Activated naive CD4-positive, alpha-beta T cell treated with anti-CD3 and anti-CD28 coated beads, Interleukin-2, amount 10 ng/mL, durations not matched to agents 7 days and 5 days (primary cell): ENCODE measurements around the gene VMA21.

Source experiments
- CTCF ChIA-PET: fragments of 350-600 bp; sonication (Branson Sonifier 250); formaldehyde crosslinking; loops from one replicate; lab custom pipeline; 2021; ENCODE audit warnings: antibody characterized with exemption; lab: Charles Lee
- DNase-seq: peaks from one replicate; pipeline ENCODE4 v3.0.0-alpha.2; 2020
- H3K27ac Mint-ChIP-seq: one replicate; pipeline ENCODE4 v1.8.0; 2021; ENCODE audit warnings: mild to moderate bottlenecking, moderate library complexity, mixed read lengths
- H3K27me3 Mint-ChIP-seq: one replicate; pipeline ENCODE4 v1.8.0; 2021; ENCODE audit warnings: mild to moderate bottlenecking, mixed read lengths
- H3K36me3 Mint-ChIP-seq: one replicate; pipeline ENCODE4 v1.8.0; 2021; ENCODE audit warnings: mixed read lengths
- H3K4me1 Mint-ChIP-seq: one replicate; pipeline ENCODE4 v1.8.0; 2021; ENCODE audit warnings: mixed read lengths
- H3K4me3 Mint-ChIP-seq: one replicate; pipeline ENCODE4 v1.8.0; 2021; ENCODE audit warnings: mild to moderate bottlenecking, moderate library complexity, mixed read lengths
- H3K9me3 Mint-ChIP-seq: one replicate; pipeline ENCODE4 v1.8.0; 2021; ENCODE audit warnings: mixed read lengths

VMA21 gene

GRCh38 chrX:151396825-151397740, at the start of gene VMA21:
VMA21 (plus strand) TSS chrX:151397206; CDS start chrX:151397309, 103 bp downstream.
- Mint-ChIP-seq H3K36me3 (peaks cover 9% of the 10 kb centered on the region), H3K27ac (peak within 1 kb of the TSS; percentile 95), H3K9me3 (no peaks in the 10 kb centered on the region), H3K4me1 (peaks cover 70% of the 10 kb centered on the region), H3K27me3 (no peaks in the 10 kb centered on the region), H3K4me3 (peak within 1 kb of the TSS; percentile 89)
- CTCF ChIA-PET: no interaction called here
- DNase-seq: peak; percentile 84

- Mint-ChIP-seq H3K9me3 (no peaks in the 10 kb centered on the region), H3K4me1 (no peaks in the 10 kb centered on the region), H3K27me3 (peaks cover 21% of the 10 kb centered on the region), H3K36me3 (no peaks in the 10 kb centered on the region), H3K27ac (no peak overlapping the region), H3K4me3 (no peak overlapping the region)
- CTCF ChIA-PET: interaction anchor here (1.7 kb wide), 1 partner anchor 16 kb away, joined by 6 read pairs; no protein-coding TSS in a partner anchor
- DNase-seq: no peak
Measured at GRCh38 chrX:151359341-151359740, 37.7 kb upstream of the VMA21 start.

- no peak overlapping the region for H3K27ac Mint-ChIP-seq
- DNase-seq: peak; percentile 51
Measured at GRCh38 chrX:151359931-151360871, 36.8 kb upstream of the VMA21 start.

GRCh38 chrX:151363316-151363715, 33.7 kb upstream of the VMA21 start:
- no peak overlapping the region for H3K4me3 Mint-ChIP-seq
- DNase-seq: no peak
- no peaks in the 10 kb centered on the region for H3K9me3 Mint-ChIP-seq
- CTCF ChIA-PET: no interaction called here
- no peak overlapping the region for H3K27ac Mint-ChIP-seq
- H3K36me3 Mint-ChIP-seq: no peaks in the 10 kb centered on the region
- peaks cover 16% of the 10 kb centered on the region for H3K27me3 Mint-ChIP-seq
- no peaks in the 10 kb centered on the region for H3K4me1 Mint-ChIP-seq

More at GRCh38 chrX:151359931-151360871, 36.8 kb upstream of the VMA21 start:
- H3K4me3 Mint-ChIP-seq: no peak overlapping the region
- no peaks in the 10 kb centered on the region for H3K9me3 Mint-ChIP-seq
- no peaks in the 10 kb centered on the region for H3K36me3 Mint-ChIP-seq
- CTCF ChIA-PET: interaction anchor here (0.6 to 1.7 kb wide), 5 partner anchors 17 to 165 kb away, joined by 3 to 6 read pairs (median 3); no protein-coding TSS in a partner anchor
- H3K27me3 Mint-ChIP-seq: peaks cover 21% of the 10 kb centered on the region
- no peaks in the 10 kb centered on the region for H3K4me1 Mint-ChIP-seq

GRCh38 chrX:151365579-151365978, 31.4 kb upstream of the VMA21 start:
- no peak for DNase-seq
- Mint-ChIP-seq H3K27me3 (peaks cover 6% of the 10 kb centered on the region), H3K4me3 (no peak overlapping the region), H3K9me3 (no peaks in the 10 kb centered on the region), H3K4me1 (no peaks in the 10 kb centered on the region), H3K27ac (no peak overlapping the region), H3K36me3 (no peaks in the 10 kb centered on the region)
- CTCF ChIA-PET: no interaction called here

- peaks cover 16% of the 10 kb centered on the region for H3K27me3 Mint-ChIP-seq
- no peaks in the 10 kb centered on the region for H3K9me3 Mint-ChIP-seq
- H3K27ac Mint-ChIP-seq: no peak overlapping the region
- CTCF ChIA-PET: no interaction called here
- H3K36me3 Mint-ChIP-seq: no peaks in the 10 kb centered on the region
- peak; percentile 28 for DNase-seq
- no peaks in the 10 kb centered on the region for H3K4me1 Mint-ChIP-seq
- H3K4me3 Mint-ChIP-seq: no peak overlapping the region
Measured at GRCh38 chrX:151370906-151371305, 26.1 kb upstream of the VMA21 start.

GRCh38 chrX:151384807-151385206, 12.2 kb upstream of the VMA21 start:
- CTCF ChIA-PET: no interaction called here
- H3K27me3 Mint-ChIP-seq: peaks cover 4% of the 10 kb centered on the region
- H3K36me3 Mint-ChIP-seq: no peaks in the 10 kb centered on the region
- no peak overlapping the region for H3K4me3 Mint-ChIP-seq
- no peak for DNase-seq
- no peak overlapping the region for H3K27ac Mint-ChIP-seq
- H3K4me1 Mint-ChIP-seq: peaks cover 8% of the 10 kb centered on the region
- H3K9me3 Mint-ChIP-seq: no peaks in the 10 kb centered on the region

GRCh38 chrX:151386838-151387459, 10.1 kb upstream of the VMA21 start:
- Mint-ChIP-seq H3K9me3 (no peaks in the 10 kb centered on the region), H3K4me1 (peaks cover 11% of the 10 kb centered on the region), H3K36me3 (no peaks in the 10 kb centered on the region), H3K27me3 (peaks cover 4% of the 10 kb centered on the region), H3K4me3 (no peak overlapping the region), H3K27ac (no peak overlapping the region)
- CTCF ChIA-PET: no interaction called here
- no peak for DNase-seq

GRCh38 chrX:151391722-151392121, 5.3 kb upstream of the VMA21 start:
- H3K9me3 Mint-ChIP-seq: no peaks in the 10 kb centered on the region
- H3K4me3 Mint-ChIP-seq: no peak overlapping the region
- H3K4me1 Mint-ChIP-seq: peaks cover 43% of the 10 kb centered on the region
- no peaks in the 10 kb centered on the region for H3K27me3 Mint-ChIP-seq
- H3K27ac Mint-ChIP-seq: no peak overlapping the region
- no peaks in the 10 kb centered on the region for H3K36me3 Mint-ChIP-seq
- DNase-seq: no peak
- CTCF ChIA-PET: no interaction called here

- Mint-ChIP-seq H3K4me1 (peaks cover 53% of the 10 kb centered on the region), H3K9me3 (no peaks in the 10 kb centered on the region), H3K36me3 (peaks cover under 1% of the 10 kb centered on the region), H3K27me3 (no peaks in the 10 kb centered on the region), H3K27ac (peak overlapping the region; percentile 83), H3K4me3 (peak overlapping the region; percentile 33)
- DNase-seq: peak; percentile 72
- CTCF ChIA-PET: no interaction called here
Measured at GRCh38 chrX:151393514-151393913, 3.5 kb upstream of the VMA21 start.

- H3K36me3 Mint-ChIP-seq: peaks cover 9% of the 10 kb centered on the region
- H3K27ac Mint-ChIP-seq: peak overlapping the region; percentile 95
- H3K4me1 Mint-ChIP-seq: peaks cover 66% of the 10 kb centered on the region
- peak; percentile 45 for DNase-seq
- no peaks in the 10 kb centered on the region for H3K27me3 Mint-ChIP-seq
- H3K9me3 Mint-ChIP-seq: no peaks in the 10 kb centered on the region
- H3K4me3 Mint-ChIP-seq: peak overlapping the region; percentile 79
- CTCF ChIA-PET: no interaction called here
Measured at GRCh38 chrX:151396042-151396824, 773 bp upstream of the VMA21 start.

- Mint-ChIP-seq H3K9me3 (no peaks in the 10 kb centered on the region), H3K27ac (peak overlapping the region; percentile 92), H3K4me3 (peak overlapping the region; percentile 89), H3K27me3 (no peaks in the 10 kb centered on the region), H3K36me3 (peaks cover 9% of the 10 kb centered on the region), H3K4me1 (peaks cover 69% of the 10 kb centered on the region)
- CTCF ChIA-PET: no interaction called here
- no peak for DNase-seq
Measured at GRCh38 chrX:151397741-151398070, 700 bp downstream of the VMA21 start.

GRCh38 chrX:151398346-151398745, 1.3 kb downstream of the VMA21 start:
- DNase-seq: no peak
- H3K27ac Mint-ChIP-seq: peak overlapping the region; percentile 33
- no peaks in the 10 kb centered on the region for H3K9me3 Mint-ChIP-seq
- CTCF ChIA-PET: interaction anchor here (0.6 kb wide), 1 partner anchor 9 kb away, joined by 3 read pairs; no protein-coding TSS in a partner anchor
- peaks cover 65% of the 10 kb centered on the region for H3K4me1 Mint-ChIP-seq
- H3K4me3 Mint-ChIP-seq: peak overlapping the region; percentile 89
- H3K27me3 Mint-ChIP-seq: no peaks in the 10 kb centered on the region
- peaks cover 10% of the 10 kb centered on the region for H3K36me3 Mint-ChIP-seq
